IMR-90 (cell line): Measurements from ENCODE around the gene ARL8B. TPM values are rescaled to one million over a fixed set of nuclear protein-coding genes. Genes with fewer than 3 reads are reported as not detected.

Source experiments
- ATAC-seq: fragments of 200-7000 bp; cut with Tn5 transposase; 2 replicates; pipeline ENCODE4 v1.9.1; 2020; ENCODE audit warnings: low read depth, mild to moderate bottlenecking, moderate library complexity
- BruUV-seq: library from RNA; stranded (reverse); fragments of 400-500 nt; replicated peaks from 2 replicates; lab custom pipeline; 2021; lab: Mats Ljungman, UMichigan
- CTCF ChIA-PET: fragments of 300-600 bp; formaldehyde crosslinking; extraction: SDS; loops from one replicate; lab custom pipeline; 2021; ENCODE audit warnings: antibody characterized with exemption; lab: Yijun Ruan, JAX
- POLR2A ChIA-PET: fragments of 300-600 bp; sonication (Branson Sonifier 250); formaldehyde crosslinking; loops from one replicate; lab custom pipeline; 2022; ENCODE audit warnings: antibody characterized with exemption; ENCODE audit not compliant: unreplicated experiment; lab: Charles Lee
- DNase-seq: peaks from one replicate; pipeline ENCODE4 v3.0.0; 2013
- H2AFZ ChIP-seq: replicated peaks from 2 replicates; pipeline ENCODE3; 2013; ENCODE audit warnings: low read length, mild to moderate bottlenecking; ENCODE audit not compliant: poor library complexity
- H2AK5ac ChIP-seq: 2 replicates; pipeline ENCODE4 v1.6.1; 2013; ENCODE audit warnings: low read depth, low read length, inconsistent platforms
- H2AK9ac ChIP-seq: replicated peaks from 2 replicates; pipeline ENCODE3; 2013; ENCODE audit warnings: mild to moderate bottlenecking, low read depth, low read length, moderate library complexity; ENCODE audit not compliant: poor library complexity
- H2BK120ac ChIP-seq: 2 replicates; pipeline ENCODE4 v1.6.1; 2013; ENCODE audit warnings: low read depth, low read length, inconsistent platforms
- H2BK15ac ChIP-seq: 3 replicates; pipeline ENCODE4 v1.6.1; 2013; ENCODE audit warnings: low read depth, low read length, inconsistent platforms
- H2BK20ac ChIP-seq: 2 replicates; pipeline ENCODE4 v1.6.1; 2013; ENCODE audit warnings: low read depth, mild to moderate bottlenecking, inconsistent platforms, low read length, moderate library complexity
- H2BK5ac ChIP-seq: 2 replicates; pipeline ENCODE4 v1.6.1; 2013; ENCODE audit warnings: mild to moderate bottlenecking, low read depth, low read length, inconsistent platforms; ENCODE audit not compliant: poor library complexity, severe bottlenecking
- H3K14ac ChIP-seq: replicated peaks from 2 replicates; pipeline ENCODE4 v1.6.1; 2013; ENCODE audit warnings: low read depth, low read length, inconsistent platforms
- H3K18ac ChIP-seq: 2 replicates; pipeline ENCODE4 v1.6.1; 2013; ENCODE audit warnings: low read depth, low read length, control low read depth
- H3K23ac ChIP-seq: 2 replicates; pipeline ENCODE4 v1.6.1; 2013; ENCODE audit warnings: low read depth, low read length, inconsistent platforms
- H3K27ac ChIP-seq: 2 replicates; pipeline ENCODE4 v1.5.1; 2013; ENCODE audit warnings: mild to moderate bottlenecking, control low read depth, low read length; ENCODE audit not compliant: insufficient read depth
- H3K27me3 ChIP-seq: 2 replicates; pipeline ENCODE4 v1.6.1; 2013; ENCODE audit warnings: low read length; ENCODE audit not compliant: control insufficient read depth, insufficient read depth
- H3K36me3 ChIP-seq: 2 replicates; pipeline ENCODE4 v1.6.1; 2013; ENCODE audit warnings: low read length, mixed read lengths; ENCODE audit not compliant: control insufficient read depth, insufficient read depth
- H3K4ac ChIP-seq: 2 replicates; pipeline ENCODE4 v1.6.1; 2013; ENCODE audit warnings: low read depth, low read length, inconsistent platforms
- H3K4me1 ChIP-seq: 2 replicates; pipeline ENCODE4 v1.6.1; 2013; ENCODE audit warnings: low read length, mixed read lengths; ENCODE audit not compliant: control insufficient read depth, insufficient read depth
- H3K4me2 ChIP-seq: 2 replicates; pipeline ENCODE4 v1.6.1; 2013; ENCODE audit warnings: low read depth, mild to moderate bottlenecking, control low read depth, low read length, moderate library complexity
- H3K4me3 ChIP-seq: 2 replicates; pipeline ENCODE4 v1.5.1; 2013; ENCODE audit warnings: low read depth, mild to moderate bottlenecking, control low read depth, low read length, moderate library complexity; ENCODE audit not compliant: insufficient read depth
- H3K56ac ChIP-seq: 2 replicates; pipeline ENCODE4 v1.6.1; 2013; ENCODE audit warnings: low read length, inconsistent platforms; ENCODE audit not compliant: insufficient read depth; ENCODE audit errors: extremely low read depth
- H3K79me1 ChIP-seq, 2 experiments: 2 replicates each; pipeline ENCODE4 v1.6.1; 2013; ENCODE audit warnings: low read length in 2 of 2, inconsistent platforms in 1 of 2, low read depth in 1 of 2
- H3K9ac ChIP-seq: 2 replicates; pipeline ENCODE4 v1.6.1; 2013; ENCODE audit warnings: low read depth, low read length, control low read depth
- H3K9me1 ChIP-seq: 2 replicates; pipeline ENCODE4 v1.6.1; 2013; ENCODE audit warnings: low read length, inconsistent platforms; ENCODE audit not compliant: insufficient read depth
- H3K9me3 ChIP-seq: 2 replicates; pipeline ENCODE4 v1.6.1; 2013; ENCODE audit warnings: low read length; ENCODE audit not compliant: control insufficient read depth, insufficient read depth
- H4K20me1 ChIP-seq: 2 replicates; pipeline ENCODE4 v1.6.1; 2013; ENCODE audit warnings: low read length, inconsistent platforms; ENCODE audit not compliant: insufficient read depth
- H4K5ac ChIP-seq: 2 replicates; pipeline ENCODE4 v1.6.1; 2013; ENCODE audit warnings: mild to moderate bottlenecking, low read depth, low read length, control low read depth
- H4K8ac ChIP-seq, 2 experiments: 2 replicates each; pipeline ENCODE4 v1.6.1; 2013; ENCODE audit warnings: low read depth in 2 of 2, low read length in 2 of 2, control low read depth in 1 of 2, inconsistent platforms in 1 of 2
- H4K91ac ChIP-seq: 2 replicates; pipeline ENCODE4 v1.6.1; 2013; ENCODE audit warnings: low read depth, low read length, inconsistent platforms; ENCODE audit not compliant: insufficient read depth
- BHLHE40 ChIP-seq: fragments of 150-350 bp; IDR thresholded peaks from 2 replicates; pipeline ENCODE4 v1.6.1; 2016; ENCODE audit warnings: mild to moderate bottlenecking, low read depth, low read length
- CEBPB ChIP-seq: IDR thresholded peaks from 2 replicates; pipeline ENCODE4 v1.6.1; 2012; ENCODE audit warnings: low read depth, low read length, improper control_type of control experiment
- CHD1 ChIP-seq: IDR thresholded peaks from 2 replicates; pipeline ENCODE4 v1.6.1; 2012; ENCODE audit warnings: low read depth, low read length, improper control_type of control experiment
- FOS ChIP-seq: fragments of 150-350 bp; IDR thresholded peaks from 2 replicates; pipeline ENCODE4 v1.6.1; 2016; ENCODE audit warnings: low read depth, low read length
- MAFK ChIP-seq: IDR thresholded peaks from 2 replicates; pipeline ENCODE4 v1.6.1; 2012; ENCODE audit warnings: low read depth, low read length, improper control_type of control experiment
- MAZ ChIP-seq: IDR thresholded peaks from 2 replicates; pipeline ENCODE4 v1.6.1; 2012; ENCODE audit warnings: low read depth, mild to moderate bottlenecking, low read length, improper control_type of control experiment, moderate library complexity, borderline replicate concordance
- MXI1 ChIP-seq: IDR thresholded peaks from 2 replicates; pipeline ENCODE4 v1.6.1; 2012; ENCODE audit warnings: low read depth, mild to moderate bottlenecking, low read length, moderate library complexity, borderline replicate concordance
- NFE2L2 ChIP-seq: fragments of 150-350 bp; IDR thresholded peaks from 2 replicates; pipeline ENCODE4 v1.6.1; 2016; ENCODE audit warnings: low read depth, mild to moderate bottlenecking, low read length
- POLR2A ChIP-seq: IDR thresholded peaks from 2 replicates; pipeline ENCODE4 v1.6.1; 2012; ENCODE audit warnings: mild to moderate bottlenecking, low read depth, low read length
- RAD21 ChIP-seq: IDR thresholded peaks from 2 replicates; pipeline ENCODE4 v1.6.1; 2012; ENCODE audit warnings: low read length, improper control_type of control experiment
- RCOR1 ChIP-seq: IDR thresholded peaks from 2 replicates; pipeline ENCODE4 v1.6.1; 2012; ENCODE audit warnings: mild to moderate bottlenecking, low read length, improper control_type of control experiment; ENCODE audit not compliant: insufficient replicate concordance
- RFX5 ChIP-seq: IDR thresholded peaks from 2 replicates; pipeline ENCODE4 v1.8.0; 2012; ENCODE audit warnings: low read depth, mild to moderate bottlenecking, low read length, moderate library complexity
- SMC3 ChIP-seq: fragments of 150-350 bp; IDR thresholded peaks from 2 replicates; pipeline ENCODE4 v1.6.1; 2016; ENCODE audit warnings: low read depth, mild to moderate bottlenecking, antibody characterized with exemption, low read length, moderate library complexity
- USF2 ChIP-seq: fragments of 150-350 bp; IDR thresholded peaks from 2 replicates; pipeline ENCODE4 v1.6.1; 2017; ENCODE audit warnings: mild to moderate bottlenecking, antibody characterized with exemption, low read length, low read depth
- WGBS, 2 experiments: methylation state at CpG; one replicate each; pipeline versions ENCODE4 v1.1.5 to v1.1.7; 2013; ENCODE audit warnings: missing lambda C conversion rate in 2 of 2; ENCODE audit not compliant: insufficient read length in 1 of 2; ENCODE audit errors: extremely low coverage in 2 of 2; 5-methylcytosine and 5-hydroxymethylcytosine counted together
- dilution Hi-C: fragments of 300-500 bp; cut with HindIII; formaldehyde crosslinking; loops from one replicate; pipeline ENCODE4 v1.14.3; 2018; ENCODE audit warnings: low sequenced_read_pairs; ENCODE audit not compliant: unreplicated experiment
- in situ Hi-C: fragments of 300-500 bp; cut with MboI; formaldehyde crosslinking; loops from 3 replicates; pipeline ENCODE4 v1.14.3; 2019; ENCODE audit warnings: low sequenced_read_pairs, inconsistent platforms, mixed read lengths
- intact Hi-C: fragments of 100-400 bp; cut with micrococcal nuclease; formaldehyde crosslinking; loops from 2 replicates; pipeline ENCODE4 v1.10.0; 2022
- polyA plus RNA-seq, 3 experiments: library from polyadenylated mRNA; depleted of rRNA; stranded (reverse); fragments of >200 nt; gene quantifications; 2 replicates each; pipeline ENCODE4 v1.2.3, GENCODE V29; 2012; ENCODE audit warnings: low replicate concordance in 1 of 3
- total RNA-seq: library from RNA; depleted of rRNA; stranded (reverse); fragments of >200 nt; gene quantifications from 2 replicates; pipeline ENCODE4 v1.2.3, GENCODE V29; 2012
- TF ChIP-seq, protein P1 (sequence below): conservative IDR thresholded peaks from 2 replicates; pipeline ENCODE4 v1.5.1; 2012; ENCODE audit warnings: mild to moderate bottlenecking, low read depth, low read length, improper control_type of control experiment
- TF ChIP-seq, protein P2 (sequence below): fragments of 150-350 bp; IDR thresholded peaks from 2 replicates; pipeline ENCODE4 v1.6.1; 2016; ENCODE audit warnings: low read depth, mild to moderate bottlenecking, low read length, moderate library complexity, borderline replicate concordance

Gene ARL8B
- total and polyA plus RNA-seq, 2 of the 4 experiments (the other 2 are of a cell fraction) = 32.3 to 47.0 TPM

DNA sequence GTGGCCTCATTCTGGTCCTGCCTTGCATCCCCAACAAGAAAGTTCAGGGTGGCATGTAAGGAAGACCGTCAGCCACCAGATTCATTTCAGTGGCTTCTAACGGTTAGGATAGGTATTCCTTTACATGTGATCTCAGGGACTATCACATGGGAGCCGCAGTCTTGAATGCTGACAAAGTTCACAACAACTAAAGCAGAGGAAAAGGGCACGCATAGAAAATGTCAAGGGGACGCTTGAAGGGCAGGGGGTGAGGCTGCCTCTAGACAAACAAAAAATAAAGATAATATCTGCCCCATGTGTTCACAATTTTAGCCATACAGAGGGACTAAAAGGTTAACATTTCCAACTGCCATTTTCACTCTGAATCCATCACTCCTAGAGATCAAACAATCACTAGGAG, 31.9 kb upstream of the ARL8B start:
- no peak overlapping the region for H4K5ac ChIP-seq
- ChIA-PET CTCF (no interaction called here), POLR2A (no interaction called here)
- no peak overlapping the region for H3K14ac ChIP-seq
- TF ChIP-seq, protein P1, sequence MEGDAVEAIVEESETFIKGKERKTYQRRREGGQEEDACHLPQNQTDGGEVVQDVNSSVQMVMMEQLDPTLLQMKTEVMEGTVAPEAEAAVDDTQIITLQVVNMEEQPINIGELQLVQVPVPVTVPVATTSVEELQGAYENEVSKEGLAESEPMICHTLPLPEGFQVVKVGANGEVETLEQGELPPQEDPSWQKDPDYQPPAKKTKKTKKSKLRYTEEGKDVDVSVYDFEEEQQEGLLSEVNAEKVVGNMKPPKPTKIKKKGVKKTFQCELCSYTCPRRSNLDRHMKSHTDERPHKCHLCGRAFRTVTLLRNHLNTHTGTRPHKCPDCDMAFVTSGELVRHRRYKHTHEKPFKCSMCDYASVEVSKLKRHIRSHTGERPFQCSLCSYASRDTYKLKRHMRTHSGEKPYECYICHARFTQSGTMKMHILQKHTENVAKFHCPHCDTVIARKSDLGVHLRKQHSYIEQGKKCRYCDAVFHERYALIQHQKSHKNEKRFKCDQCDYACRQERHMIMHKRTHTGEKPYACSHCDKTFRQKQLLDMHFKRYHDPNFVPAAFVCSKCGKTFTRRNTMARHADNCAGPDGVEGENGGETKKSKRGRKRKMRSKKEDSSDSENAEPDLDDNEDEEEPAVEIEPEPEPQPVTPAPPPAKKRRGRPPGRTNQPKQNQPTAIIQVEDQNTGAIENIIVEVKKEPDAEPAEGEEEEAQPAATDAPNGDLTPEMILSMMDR = no peak
- TF ChIP-seq, protein P2, sequence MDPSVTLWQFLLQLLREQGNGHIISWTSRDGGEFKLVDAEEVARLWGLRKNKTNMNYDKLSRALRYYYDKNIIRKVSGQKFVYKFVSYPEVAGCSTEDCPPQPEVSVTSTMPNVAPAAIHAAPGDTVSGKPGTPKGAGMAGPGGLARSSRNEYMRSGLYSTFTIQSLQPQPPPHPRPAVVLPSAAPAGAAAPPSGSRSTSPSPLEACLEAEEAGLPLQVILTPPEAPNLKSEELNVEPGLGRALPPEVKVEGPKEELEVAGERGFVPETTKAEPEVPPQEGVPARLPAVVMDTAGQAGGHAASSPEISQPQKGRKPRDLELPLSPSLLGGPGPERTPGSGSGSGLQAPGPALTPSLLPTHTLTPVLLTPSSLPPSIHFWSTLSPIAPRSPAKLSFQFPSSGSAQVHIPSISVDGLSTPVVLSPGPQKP = no peak
- TF ChIP-seq FOS (no peak), RCOR1 (no peak), CEBPB (no peak), POLR2A (no peak), NFE2L2 (no peak), CHD1 (no peak), MAZ (no peak), MXI1 (no peak), SMC3 (no peak), RFX5 (no peak), BHLHE40 (no peak), MAFK (no peak), RAD21 (no peak), USF2 (no peak)
- H3K23ac ChIP-seq = no peak overlapping the region; the same call in 1 of the 2 replicates
- H3K4ac ChIP-seq = no peak overlapping the region
- peaks cover 4% of the 10 kb centered on the region for H3K27me3 ChIP-seq
- H3K9ac ChIP-seq = no peak overlapping the region
- in situ Hi-C loops (no loop called here), intact Hi-C loops (no loop called here), dilution Hi-C loops (no loop called here)
- no peaks in the 10 kb centered on the region for H3K36me3 ChIP-seq
- ATAC-seq = no peak
- no peaks in the 10 kb centered on the region for H3K9me3 ChIP-seq
- H3K4me3 ChIP-seq = no peak overlapping the region
- no peak overlapping the region for H3K18ac ChIP-seq
- H2BK5ac ChIP-seq = no peak overlapping the region
- H3K79me1 ChIP-seq = no peaks in the 10 kb centered on the region
- no peak overlapping the region for H2BK20ac ChIP-seq
- H3K4me2 ChIP-seq = no peak overlapping the region
- no peak overlapping the region for H3K56ac ChIP-seq
- no peak overlapping the region for H3K27ac ChIP-seq
- no peak overlapping the region for H2AK9ac ChIP-seq
- no peaks in the 10 kb centered on the region for H3K4me1 ChIP-seq
- no peak overlapping the region for H4K8ac ChIP-seq
- H2AK5ac ChIP-seq = no peak overlapping the region
- H2BK15ac ChIP-seq = no peak overlapping the region
- H2AFZ ChIP-seq = no peak overlapping the region
- H2BK120ac ChIP-seq = no peak overlapping the region
- no peak overlapping the region for H4K91ac ChIP-seq
- no peaks in the 10 kb centered on the region for H3K9me1 ChIP-seq
- no CpG with 5 or more reads among the region's 5 CpGs for WGBS, 2 experiments
- no peaks in the 10 kb centered on the region for H4K20me1 ChIP-seq
- BruUV-seq = no TSS peak
- DNase-seq = no peak
